Transverse colon (tissue), 4 donors: ENCODE data around the gene IGSF21. TPM values are rescaled to one million over a fixed set of nuclear protein-coding genes. Genes with fewer than 3 reads are reported as not detected.

Experiments used
- DNase-seq: peaks from one replicate; pipeline ENCODE4 v3.0.0-alpha.2; 2019
- H3K27ac ChIP-seq, 4 donors: fragments of 200-600 bp; sonication (generic); 2 replicates each; pipeline ENCODE4 v1.5.1; 2016 to 2018; ENCODE audit warnings: inconsistent platforms in 4 of 4
- H3K27me3 ChIP-seq: fragments of 200-600 bp; sonication (generic); 2 replicates; pipeline ENCODE4 v1.5.1; 2017; ENCODE audit warnings: inconsistent platforms
- H3K36me3 ChIP-seq, 4 donors: fragments of 200-600 bp; sonication (generic); 2 replicates each; pipeline ENCODE4 v1.5.1; 2017 to 2019; ENCODE audit warnings: inconsistent platforms in 4 of 4
- H3K4me1 ChIP-seq, 4 donors: fragments of 200-600 bp; sonication (generic); 2 replicates each; pipeline ENCODE4 v1.5.1; 2017 to 2020; ENCODE audit warnings: inconsistent platforms in 4 of 4
- H3K4me3 ChIP-seq, 4 donors: fragments of 200-600 bp; sonication (generic); 1 replicate in 1 of 4; 2 replicates in 3 of 4; pipeline versions ENCODE4 v1.5.1 to v1.6.1; 2017 to 2019; ENCODE audit warnings: inconsistent platforms in 4 of 4
- H3K9me3 ChIP-seq, 2 donors: fragments of 200-600 bp; sonication (generic); 2 replicates each; pipeline ENCODE4 v1.5.1; 2017 to 2019; ENCODE audit warnings: inconsistent platforms in 2 of 2
- CTCF ChIP-seq, 5 experiments: fragments of 200-600 bp in 3 of 5; fragments of 450-650 bp in 2 of 5; sonication (generic) in 3 of 5; IDR thresholded peaks; 1 replicate in 2 of 5; 2 replicates in 3 of 5; pipeline ENCODE4 v1.5.1; 2016 to 2017; ENCODE audit warnings: antibody characterized with exemption in 5 of 5, inconsistent platforms in 3 of 5, mild to moderate bottlenecking in 2 of 5, moderate library complexity in 1 of 5
- EP300 ChIP-seq: sonication (generic); formaldehyde crosslinking; IDR thresholded peaks from one replicate; pipeline ENCODE4 v1.6.1; 2017; ENCODE audit warnings: antibody characterized with exemption, low read depth
- POLR2A ChIP-seq: fragments of 450-650 bp; IDR thresholded peaks from one replicate; pipeline ENCODE4 v1.6.1; 2016; ENCODE audit warnings: antibody characterized with exemption, mild to moderate bottlenecking, moderate library complexity
- POLR2AphosphoS5 ChIP-seq, 3 donors: sonication (generic); formaldehyde crosslinking; IDR thresholded peaks; one replicate each; pipeline ENCODE4 v1.6.1; 2016; ENCODE audit warnings: antibody characterized with exemption in 3 of 3
- WGBS, 2 donors: methylation state at CpG; one replicate each; pipeline ENCODE4 v1.1.5; 2018; ENCODE audit warnings: low coverage in 1 of 2; 5-methylcytosine and 5-hydroxymethylcytosine counted together
- in situ Hi-C, 4 donors: fragments of 200-750 bp; cut with MboI; loops; one replicate each; pipeline versions ENCODE4 v1.15.0 to v1.15.1; 2017; ENCODE audit warnings: low sequenced_read_pairs in 3 of 4, low pct_ligation_motif_present in 1 of 4, low pct_unique_long_range_greater_than_20kb in 1 of 4
- intact Hi-C: fragments of 100-400 bp; cut with DNase I; formaldehyde crosslinking; loops from one replicate; pipeline ENCODE4 v1.15.1; 2023; ENCODE audit warnings: low total_unique reads
- total RNA-seq, 4 donors: library from RNA; depleted of rRNA; stranded (reverse); fragments of >200 nt; gene quantifications; one replicate each; pipeline ENCODE4 v1.1.0, GENCODE V29; 2016

Gene IGSF21
- total RNA-seq, 4 donors from 2014 or later, result 1.1 to 6.8 (median 1.6) TPM; not detected in 1

- in situ Hi-C loops (loop anchor here in 1 of 4 donors (25.0 kb wide), 1 partner anchor 243 kb away; no protein-coding TSS in a partner anchor), intact Hi-C loops (no loop called here)
- TF ChIP-seq CTCF (IDR thresholded peaks at IDR 0.05) (no peak), POLR2A (no peak), EP300 (no peak), POLR2AphosphoS5 (IDR thresholded peaks at IDR 0.05) (no peak)
- DNase-seq, result no peak
- H3K27ac ChIP-seq, result no peak overlapping the region
- no peaks in the 10 kb centered on the region for H3K27me3 ChIP-seq
- no peaks in the 10 kb centered on the region for H3K9me3 ChIP-seq
- H3K36me3 ChIP-seq, result no peaks in the 10 kb centered on the region
- H3K4me1 ChIP-seq, result no peaks in the 10 kb centered on the region
- no peak overlapping the region for H3K4me3 ChIP-seq
These were observed 211.5 kb downstream of the IGSF21 start for GRCh38 chr1:18319099-18319498.

GRCh38 chr1:18320051-18320450 is 212.5 kb downstream of the IGSF21 start:
- Histone ChIP-seq H3K4me1 (no peaks in the 10 kb centered on the region), H3K27ac (no peak overlapping the region), H3K27me3 (no peaks in the 10 kb centered on the region), H3K4me3 (no peak overlapping the region), H3K36me3 (no peaks in the 10 kb centered on the region), H3K9me3 (no peaks in the 10 kb centered on the region)
- WGBS, 2 donors, result 40 to 65% methylated on average over 2 to 7 of the region's 7 CpGs
- TF ChIP-seq EP300, result no peak
- no peak for DNase-seq
- in situ Hi-C loops, result loop anchor here in 1 of 4 donors (25.0 kb wide), 1 partner anchor 242 kb away; no protein-coding TSS in a partner anchor
- intact Hi-C loops, result no loop called here

- no peaks in the 10 kb centered on the region for H3K36me3 ChIP-seq
- H3K27me3 ChIP-seq, result no peaks in the 10 kb centered on the region
- H3K4me3 ChIP-seq, result no peak overlapping the region
- no peak for DNase-seq
- peaks cover 0 to 11% (median 6%) of the 10 kb centered on the region in 4 donors for H3K4me1 ChIP-seq
- intact Hi-C loops, result no loop called here
- TF ChIP-seq POLR2AphosphoS5 (IDR thresholded peaks at IDR 0.05) (no peak), CTCF (IDR thresholded peaks at IDR 0.05) (no peak), POLR2A (no peak), EP300 (no peak)
- H3K27ac ChIP-seq, result no peak overlapping the region
- 75% methylated on average over 20 of the region's 20 CpGs; no CpG with 5 or more reads in 1 of the 2 donors for WGBS, 2 donors
- no peaks in the 10 kb centered on the region for H3K9me3 ChIP-seq
- in situ Hi-C loops, result loop anchor here in 1 of 4 donors (25.0 kb wide), 1 partner anchor 240 kb away; no protein-coding TSS in a partner anchor
These were observed 214.9 kb downstream of the IGSF21 start for GRCh38 chr1:18322368-18323032.

GRCh38 chr1:18323259-18323658 is 215.7 kb downstream of the IGSF21 start:
- no peaks in the 10 kb centered on the region for H3K27me3 ChIP-seq
- no peaks in the 10 kb centered on the region for H3K9me3 ChIP-seq
- WGBS, 2 donors, result 76% methylated on average over 7 of the region's 7 CpGs; no CpG with 5 or more reads in 1 of the 2 donors
- no peak overlapping the region for H3K4me3 ChIP-seq
- peaks cover 0 to 11% (median 6%) of the 10 kb centered on the region in 4 donors for H3K4me1 ChIP-seq
- in situ Hi-C loops (loop anchor here in 1 of 4 donors (25.0 kb wide), 1 partner anchor 239 kb away; no protein-coding TSS in a partner anchor), intact Hi-C loops (no loop called here)
- no peak for DNase-seq
- no peaks in the 10 kb centered on the region for H3K36me3 ChIP-seq
- TF ChIP-seq POLR2AphosphoS5 (IDR thresholded peaks at IDR 0.05) (no peak), POLR2A (no peak), CTCF (IDR thresholded peaks at IDR 0.05) (no peak), EP300 (no peak)
- H3K27ac ChIP-seq, result no peak overlapping the region
